ENCODE measurements around the gene RUBCN. TPM values are rescaled to one million over a fixed set of nuclear protein-coding genes. Genes with fewer than 3 reads are reported as not detected.

Gene RUBCN
- polyA plus RNA-seq, 10 donors, result 6.6 to 13.8 (median 8.5) TPM

Other genes with a start within 250 kb of the RUBCN start
- 1 to 10 TPM; 2.1 to 7.2 (median 3.5) TPM for gene BDH1, start 180.9 kb downstream of the RUBCN start, polyA plus RNA-seq (ENCODE audit: insufficient read length in 10 of 10)
- gene FYTTD1, start 13.0 kb upstream of the RUBCN start, polyA plus RNA-seq (ENCODE audit: insufficient read length in 10 of 10), result 10 to 100 TPM; 60.1 to 85.7 (median 74.7) TPM
- 10 to 100 TPM; 18.0 to 49.0 (median 28.0) TPM for gene LRCH3, start 54.4 kb upstream of the RUBCN start, polyA plus RNA-seq (ENCODE audit: insufficient read length in 10 of 10)
- gene RPL35A, start 213.3 kb upstream of the RUBCN start, polyA plus RNA-seq (ENCODE audit: insufficient read length in 10 of 10), result 1,000 to 10,000 TPM; 1,727 to 2,176 (median 1,933) TPM
- gene LMLN, start 223.3 kb upstream of the RUBCN start, polyA plus RNA-seq (ENCODE audit: insufficient read length in 10 of 10), result 1 to 10 TPM; 2.6 to 5.4 (median 3.4) TPM

Measured in muscle of back (tissue), 10 donors.